Measurements from ENCODE around the gene PAPSS1.
A peak's percentile ranks its signal among the peaks of the same experiment; 100 is the strongest.
"Not testable (repeated sequence)": the region's sequence is repeated elsewhere in the genome, so short reads cannot be mapped to it uniquely, and the experiment has no call there.

Gene PAPSS1

GRCh38 chr4:107719922-107720722, at the start of gene PAPSS1:
Gene PAPSS1, minus strand, starts transcription at chr4:107720234. Its CDS starts 55 bp downstream, at chr4:107720179.
- DNase-seq (ENCODE audit: low read depth in 2 of 2): peak; percentile 89 to 93

- no peak for DNase-seq (ENCODE audit: low read depth in 2 of 2)
Observed at GRCh38 chr4:107760281-107760947, 40.4 kb upstream of the PAPSS1 start.

DNA sequence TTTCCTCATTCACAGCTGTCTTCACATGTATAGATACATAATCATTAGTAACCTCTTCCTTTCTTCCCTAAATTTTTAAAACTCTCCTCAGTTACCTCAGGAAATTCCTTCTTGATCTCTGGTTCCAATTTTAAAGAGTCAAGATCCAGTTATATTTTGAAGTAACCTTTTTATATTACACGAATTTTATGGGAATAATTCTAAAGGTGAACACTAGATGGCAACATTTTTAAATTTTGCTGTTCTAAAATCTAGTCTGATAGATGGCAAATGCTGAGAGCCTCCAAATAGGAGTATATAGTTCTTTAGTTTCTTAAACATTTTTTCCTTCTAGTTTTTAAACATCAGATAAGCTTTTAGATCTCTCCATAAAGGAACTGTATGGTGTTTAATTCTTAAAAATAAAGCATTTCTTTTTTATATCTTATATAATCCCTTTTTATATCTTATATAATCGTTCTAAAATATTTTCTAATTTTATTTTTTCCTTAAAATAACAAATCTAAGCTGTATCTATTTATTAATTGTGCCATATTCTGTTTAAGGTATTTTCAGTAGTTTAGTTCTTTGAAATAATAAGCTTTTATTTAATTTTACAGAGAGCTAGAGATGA, 37.9 kb upstream of the PAPSS1 start:
- no peak for DNase-seq (ENCODE audit: low read depth in 2 of 2)

DNA sequence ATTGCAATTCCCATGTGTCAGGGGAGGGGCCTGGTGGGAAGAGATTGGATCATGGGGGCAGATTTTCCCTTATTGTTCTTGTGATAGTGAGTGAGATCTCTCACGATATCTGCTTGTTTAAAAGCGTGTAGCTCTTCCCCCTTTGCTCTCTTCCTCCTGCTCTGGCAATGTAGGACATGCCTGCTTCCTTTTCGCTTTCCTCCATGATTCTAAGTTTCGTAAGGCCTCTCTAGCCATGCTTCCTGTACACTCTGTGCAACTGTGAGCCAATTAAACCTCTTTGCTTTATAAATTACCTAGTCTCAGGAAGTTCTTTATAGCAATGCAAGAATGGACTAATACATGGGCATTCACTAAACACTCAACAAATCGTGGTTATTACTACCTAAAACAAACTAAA, 37.2 kb upstream of the PAPSS1 start:
- DNase-seq (ENCODE audit: low read depth in 2 of 2): no peak

- DNase-seq (ENCODE audit: low read depth in 2 of 2): no peak
Observed at GRCh38 chr4:107755841-107756356, 35.9 kb upstream of the PAPSS1 start.

DNA sequence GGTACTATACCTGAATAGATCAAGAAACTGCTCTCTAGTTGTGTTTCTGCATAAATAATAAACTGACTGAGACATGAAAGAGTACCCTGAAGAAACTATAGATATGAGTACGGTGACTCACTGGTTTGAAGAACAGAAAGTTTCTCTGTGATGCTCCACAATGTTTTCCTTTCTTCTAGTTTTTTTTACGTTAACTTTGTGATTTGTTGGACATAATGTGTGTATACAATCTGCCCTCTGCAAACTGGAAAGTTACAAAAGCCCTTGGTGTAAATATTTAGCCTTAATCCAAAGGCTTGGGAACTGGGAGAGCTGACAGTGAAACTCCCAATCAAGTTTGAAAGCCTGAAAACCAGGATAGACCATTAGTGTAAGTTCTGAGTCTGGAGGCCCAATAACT, 31.6 kb upstream of the PAPSS1 start:
- DNase-seq (ENCODE audit: low read depth in 2 of 2): no peak

GRCh38 chr4:107747748-107748486, 27.9 kb upstream of the PAPSS1 start:
- no peak for DNase-seq (ENCODE audit: low read depth in 2 of 2)

- DNase-seq (ENCODE audit: low read depth in 2 of 2): no peak
Observed at GRCh38 chr4:107746161-107746560, 26.1 kb upstream of the PAPSS1 start.

GRCh38 chr4:107744532-107744931, 24.5 kb upstream of the PAPSS1 start:
- no peak for DNase-seq (ENCODE audit: low read depth in 2 of 2)

DNA sequence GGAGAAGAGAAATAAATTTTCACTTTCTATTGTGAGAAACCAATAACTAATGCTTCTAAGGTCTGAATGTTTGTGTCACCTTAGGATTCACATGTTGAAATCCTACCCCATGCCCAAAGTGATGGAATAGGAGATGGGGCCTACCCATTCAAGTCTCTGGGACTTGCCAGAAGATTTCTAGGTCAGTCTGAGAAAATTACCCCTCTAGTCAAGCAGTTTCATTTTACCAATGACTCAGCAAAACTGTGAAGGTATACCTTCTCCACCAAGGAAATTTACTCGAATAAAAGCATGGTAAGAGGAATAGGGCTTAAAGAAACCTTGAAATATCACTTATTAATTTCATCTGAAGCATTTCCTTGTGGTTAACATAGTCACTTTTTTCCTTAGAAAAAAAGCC, 23.5 kb upstream of the PAPSS1 start:
- DNase-seq (ENCODE audit: low read depth in 2 of 2): no peak

GRCh38 chr4:107742791-107743190, 22.8 kb upstream of the PAPSS1 start:
- DNase-seq (ENCODE audit: low read depth in 2 of 2): no peak

- no peak for DNase-seq (ENCODE audit: low read depth in 2 of 2)
Observed at GRCh38 chr4:107742196-107742595, 22.2 kb upstream of the PAPSS1 start.

- DNase-seq (ENCODE audit: low read depth in 2 of 2): no peak
Observed at GRCh38 chr4:107740950-107741701, 21.1 kb upstream of the PAPSS1 start.

DNA sequence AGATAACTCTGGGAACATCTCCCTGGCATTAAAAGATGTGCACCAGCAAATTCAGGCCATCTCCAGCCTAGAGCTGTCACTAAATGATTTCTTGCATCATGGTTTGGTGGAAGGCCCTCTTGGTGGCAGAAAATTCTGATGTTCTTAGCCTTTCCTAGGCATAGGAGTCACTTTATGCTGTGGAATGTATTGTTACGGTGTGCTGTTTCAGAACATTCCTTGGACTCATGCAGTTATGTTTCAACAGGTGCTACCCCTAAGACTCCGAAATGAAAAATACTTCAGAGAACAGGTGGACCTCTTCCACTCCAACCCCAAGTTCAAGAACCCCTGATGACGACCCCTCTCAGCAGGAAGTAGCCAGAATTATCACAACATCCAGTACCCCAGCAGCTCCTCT, 20.3 kb upstream of the PAPSS1 start:
- no peak for DNase-seq (ENCODE audit: low read depth in 2 of 2)

GRCh38 chr4:107737450-107737849, 17.4 kb upstream of the PAPSS1 start:
- DNase-seq (ENCODE audit: low read depth in 2 of 2): no peak

DNA sequence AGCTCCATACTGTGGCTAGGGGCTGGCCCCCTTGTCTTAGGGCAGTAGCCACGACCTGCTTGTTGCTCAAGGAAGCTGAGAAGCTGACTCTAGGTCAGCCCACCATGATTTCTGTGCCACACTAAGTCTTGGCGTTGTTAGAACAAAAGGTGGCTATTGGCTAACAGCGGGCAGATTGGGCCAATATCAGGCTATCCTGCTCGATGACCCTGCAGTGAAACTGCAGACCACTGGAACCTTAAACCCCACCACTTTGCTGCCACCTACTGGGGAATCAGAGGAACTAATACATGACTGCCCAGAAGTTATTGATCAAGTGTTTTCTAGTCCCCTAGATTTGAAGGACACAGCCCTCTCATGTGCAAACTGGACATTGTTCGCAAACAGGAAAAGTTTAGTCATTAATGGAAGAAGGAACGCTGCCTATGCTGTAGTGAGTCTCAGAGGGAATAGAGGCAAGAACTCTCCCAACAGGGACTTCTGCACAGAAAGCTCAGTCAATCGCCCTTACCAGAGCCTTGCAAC, 17.0 kb upstream of the PAPSS1 start:
- DNase-seq (ENCODE audit: low read depth in 2 of 2): no peak

- no peak for DNase-seq (ENCODE audit: low read depth in 2 of 2)
Observed at GRCh38 chr4:107736037-107736436, 16.0 kb upstream of the PAPSS1 start.

DNA sequence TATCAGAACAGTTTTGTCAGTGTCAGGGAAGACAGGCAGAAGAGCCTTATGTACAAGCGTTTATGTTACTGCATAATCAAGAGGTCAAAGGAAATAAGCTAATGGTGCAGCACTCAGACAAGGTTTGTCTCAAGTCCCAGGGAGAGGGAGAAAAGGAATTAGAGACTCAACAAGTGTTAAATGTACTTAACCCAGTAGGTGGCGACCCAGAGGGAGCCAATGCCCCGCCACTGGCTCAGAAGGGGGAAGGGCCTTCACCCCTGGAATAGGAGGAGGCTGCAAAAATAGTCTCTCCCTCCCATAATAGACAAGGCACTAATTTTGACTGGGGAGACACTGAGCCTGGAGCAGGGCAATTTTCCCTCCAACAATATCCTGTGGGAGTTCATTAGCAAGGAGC, 14.1 kb upstream of the PAPSS1 start:
- no peak for DNase-seq (ENCODE audit: low read depth in 2 of 2)

- no peak for DNase-seq (ENCODE audit: low read depth in 2 of 2)
Observed at GRCh38 chr4:107733431-107733925, 13.4 kb upstream of the PAPSS1 start.

DNA sequence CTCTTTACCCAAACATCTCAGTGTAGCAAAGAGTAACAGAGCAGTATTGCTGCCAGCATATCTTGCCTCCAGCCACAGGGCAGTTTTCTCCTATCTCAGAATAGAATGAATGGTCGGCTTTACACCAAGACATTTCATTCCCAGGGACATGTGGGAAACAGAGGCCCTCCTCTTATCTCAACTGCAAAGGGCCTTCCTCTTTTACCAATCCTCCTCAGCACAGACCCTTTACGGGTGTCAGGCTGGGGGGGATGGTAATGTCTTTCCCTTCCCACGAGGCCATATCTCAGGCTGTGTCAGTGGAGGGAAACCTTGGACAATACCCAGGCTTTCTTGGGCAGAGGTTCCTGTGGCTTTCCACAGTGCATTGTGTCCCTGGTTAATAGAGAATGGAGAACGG, 9.0 kb upstream of the PAPSS1 start:
- not testable (repeated sequence) for DNase-seq (ENCODE audit: low read depth in 2 of 2)

Measured in stimulated activated CD4-positive, alpha-beta T cell treated with anti-CD3 and anti-CD28 coated beads, Interleukin-15, amount 100 ng/mL, for 48 hours (primary cell).